ENCODE data around the gene KHK.
A peak's percentile ranks its signal among the peaks of the same experiment; 100 is the strongest.
"Not testable (repeated sequence)": the region's sequence is repeated elsewhere in the genome, so short reads cannot be mapped to it uniquely, and the experiment has no call there.

The KHK gene

GRCh38 chr2:27060323-27060722 lies 26.2 kb upstream of the KHK start:
- no peak for DNase-seq

DNA sequence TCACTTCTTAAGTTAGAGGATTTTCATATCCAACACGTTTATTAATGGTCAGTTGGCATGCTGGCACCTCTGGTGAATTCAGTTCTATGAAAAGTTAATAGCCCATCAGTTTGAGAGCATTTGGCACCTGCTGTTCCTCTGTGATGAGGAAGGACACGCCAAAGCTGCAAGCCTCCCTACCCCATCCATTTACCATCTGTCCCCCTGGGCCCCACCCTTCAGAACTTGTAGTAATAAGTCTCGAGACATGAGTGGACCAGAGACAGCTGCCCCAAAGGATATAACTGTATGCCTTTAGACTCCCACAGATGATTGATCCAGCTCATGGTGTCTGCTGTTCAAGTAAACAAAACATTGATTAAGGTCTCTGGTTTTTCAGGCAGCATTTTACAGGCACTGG lies 21.4 kb upstream of the KHK start:
- no peak for DNase-seq

DNA sequence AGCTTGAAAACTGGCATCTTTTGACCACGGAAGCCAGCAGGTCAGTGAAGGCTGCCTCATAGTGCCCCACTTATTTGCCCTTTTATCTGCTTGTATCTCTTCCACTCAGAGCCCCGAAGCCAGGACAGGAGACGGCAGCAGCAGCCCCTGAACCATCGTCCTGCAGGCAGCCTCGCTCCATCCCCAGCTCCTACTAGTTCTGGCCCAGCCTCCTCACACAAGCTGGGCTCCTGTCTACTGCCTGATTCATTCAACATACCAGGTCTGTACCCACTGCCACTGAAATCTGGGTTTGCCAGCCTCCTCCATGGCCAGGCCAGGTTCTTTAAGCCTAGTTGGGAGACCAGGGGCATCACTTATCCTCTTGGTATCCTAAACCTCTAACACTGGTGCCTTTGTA lies 19.2 kb upstream of the KHK start:
- no peak for DNase-seq

GRCh38 chr2:27069436-27069835 lies 17.1 kb upstream of the KHK start:
- no peak for DNase-seq

DNA sequence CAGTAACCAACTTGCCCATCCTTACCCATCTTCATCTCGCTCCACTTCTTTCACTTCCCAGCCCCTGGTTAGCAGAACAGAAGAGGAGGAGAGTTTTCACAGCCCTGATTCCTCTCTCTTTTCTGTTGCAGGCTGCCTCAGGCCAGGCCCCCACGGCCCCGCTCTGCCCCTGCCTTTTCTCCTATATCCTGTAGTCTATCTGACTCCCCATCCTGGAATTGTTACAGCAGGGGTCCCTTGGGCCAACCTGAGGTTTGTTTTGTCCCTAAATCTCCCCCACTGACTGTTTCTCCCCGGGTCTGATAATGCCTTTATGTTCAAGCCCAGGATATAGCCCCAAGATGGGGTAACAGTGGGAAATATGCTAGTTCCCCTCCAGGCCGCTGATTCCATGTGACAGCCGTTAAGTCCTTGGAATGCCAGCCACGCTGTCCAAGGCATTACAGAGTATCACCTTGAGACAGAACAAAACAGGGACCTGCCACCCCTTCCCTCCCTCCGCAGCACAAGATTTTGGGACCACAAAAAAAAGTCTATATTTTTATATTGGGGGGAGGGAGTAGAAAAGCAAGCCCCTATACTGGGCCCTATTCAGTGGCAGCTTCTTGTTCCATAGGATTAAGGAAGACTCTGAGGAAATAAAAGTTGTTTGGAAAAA lies 16.5 kb upstream of the KHK start:
- DNase-seq, result no peak

DNA sequence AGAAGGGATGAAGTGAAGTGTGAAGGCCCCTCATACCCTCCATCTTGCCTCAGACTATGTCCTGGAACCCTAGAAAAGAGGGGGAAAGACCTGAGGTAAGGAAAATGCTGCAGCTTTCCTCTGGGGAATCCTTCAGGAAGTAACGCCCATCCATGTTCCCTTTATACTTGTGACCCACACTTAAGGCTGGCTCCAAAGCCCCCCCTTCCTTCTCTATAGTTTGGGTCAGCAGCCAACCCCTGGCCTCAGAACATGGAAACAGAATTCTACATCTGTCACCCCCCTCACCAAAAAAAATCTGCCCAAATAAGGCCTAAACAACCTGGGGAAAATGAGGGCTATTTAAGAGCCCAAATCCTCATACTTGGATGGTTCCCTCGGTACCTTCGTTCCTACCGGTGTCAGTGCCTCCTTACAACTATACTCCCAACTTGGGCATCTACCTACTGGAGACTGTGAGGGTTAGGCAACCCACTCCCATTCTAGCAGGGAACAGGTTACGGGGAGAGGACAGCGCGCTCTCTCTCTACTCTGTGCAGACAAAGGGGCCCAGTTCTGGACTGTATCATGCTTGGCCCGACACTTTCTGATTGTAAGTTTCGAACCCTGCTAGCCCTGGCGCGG lies 15.8 kb upstream of the KHK start:
- no peak for DNase-seq

GRCh38 chr2:27071277-27071989 lies 15.1 kb upstream of the KHK start, which contains the start of gene OST4:
Gene OST4 (minus strand): TSS chr2:27071654.
- DNase-seq, result peak; percentile 86 to 88

GRCh38 chr2:27071990-27072830 lies 14.4 kb upstream of the KHK start:
- peak in 1 of 2 donors; percentile 26 for DNase-seq

DNA sequence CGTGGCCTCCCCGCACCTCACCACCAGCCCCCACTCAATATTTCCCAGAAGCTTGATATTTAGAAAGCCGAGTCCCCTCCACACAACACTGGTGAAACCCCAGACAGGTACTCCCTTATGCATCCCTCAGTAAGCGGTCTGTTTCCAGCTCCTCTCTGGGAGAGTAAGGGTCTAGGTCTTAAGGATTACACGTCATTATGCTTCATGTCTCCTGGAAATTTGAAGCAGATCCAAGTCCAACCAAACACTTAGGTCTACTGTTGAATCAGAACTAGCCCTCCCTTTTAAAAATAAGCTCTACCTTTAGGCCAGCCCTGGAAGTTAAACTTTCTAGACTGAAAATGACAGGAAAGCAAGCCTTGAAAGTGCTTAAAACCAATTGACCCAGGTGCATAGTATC lies 13.7 kb upstream of the KHK start:
- DNase-seq, result no peak

DNA sequence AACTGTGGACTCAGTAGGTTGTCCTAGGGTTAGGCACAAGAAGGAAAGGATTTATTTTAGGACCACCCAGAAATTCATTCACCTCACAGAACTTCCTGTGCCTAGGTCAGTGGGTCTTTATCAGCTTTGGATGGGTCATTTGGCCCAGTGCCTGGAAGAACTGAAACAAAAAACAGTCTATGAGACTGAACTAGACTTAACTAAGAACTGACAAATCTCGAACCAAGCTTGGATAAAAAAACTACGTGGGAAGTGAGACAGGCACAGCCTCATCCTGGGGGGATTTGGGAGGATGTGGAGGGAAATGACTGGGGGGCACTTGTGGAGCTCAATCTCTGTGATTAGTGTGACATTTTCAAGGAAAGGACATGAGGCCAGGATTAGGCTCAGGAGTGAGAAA lies 12.8 kb upstream of the KHK start:
- no peak for DNase-seq

- DNase-seq, result peak in 1 of 2 donors; percentile 31
These were observed 11.6 kb upstream of the KHK start for GRCh38 chr2:27074738-27075565.

GRCh38 chr2:27075566-27075871 lies 11.1 kb upstream of the KHK start:
- not testable (repeated sequence) for DNase-seq

GRCh38 chr2:27076323-27076722 lies 10.2 kb upstream of the KHK start:
- DNase-seq, result no peak

DNA sequence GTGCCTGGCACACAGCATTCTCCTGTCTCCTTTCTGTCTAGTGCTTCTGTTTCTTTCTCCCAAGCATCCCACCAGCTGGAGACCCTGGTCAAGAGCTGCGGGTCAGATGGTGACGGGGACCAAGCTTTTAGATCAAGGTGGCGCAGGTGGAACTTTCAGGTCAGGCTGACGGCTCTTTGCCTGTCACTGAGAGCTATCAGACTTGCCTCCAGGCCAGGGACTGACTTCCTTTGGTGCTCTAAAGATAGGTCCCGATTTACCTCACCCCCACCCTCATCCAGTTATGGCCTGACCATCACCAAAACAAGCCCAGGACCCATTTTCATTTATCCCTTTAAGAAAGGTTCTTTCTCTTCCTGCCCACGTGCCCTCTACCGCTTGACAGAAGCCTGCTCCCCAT lies 9.3 kb upstream of the KHK start:
- DNase-seq, result no peak

- DNase-seq, result no peak
These were observed 8.0 kb upstream of the KHK start, which contains the start of gene EMILIN1 for GRCh38 chr2:27078267-27079194. Gene EMILIN1 (plus strand): TSS chr2:27078615. CDS start chr2:27079066, 451 bp downstream.

GRCh38 chr2:27079233-27080139 lies 7.1 kb upstream of the KHK start:
- DNase-seq, result no peak

GRCh38 chr2:27080140-27080469 lies 6.5 kb upstream of the KHK start:
- DNase-seq, result no peak

DNA sequence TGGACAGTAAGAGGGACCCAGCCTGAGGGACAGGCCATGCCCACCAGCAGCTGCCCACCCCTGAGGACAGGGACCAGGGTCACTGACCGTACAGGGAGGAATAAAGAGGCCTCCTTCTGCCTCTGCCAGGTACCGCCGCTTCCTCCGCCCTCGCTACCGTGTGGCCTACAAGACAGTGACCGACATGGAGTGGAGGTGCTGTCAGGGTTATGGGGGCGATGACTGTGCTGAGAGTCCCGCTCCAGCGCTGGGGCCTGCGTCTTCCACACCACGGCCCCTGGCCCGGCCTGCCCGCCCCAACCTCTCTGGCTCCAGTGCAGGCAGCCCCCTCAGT lies 6.0 kb upstream of the KHK start:
- DNase-seq, result no peak

DNA sequence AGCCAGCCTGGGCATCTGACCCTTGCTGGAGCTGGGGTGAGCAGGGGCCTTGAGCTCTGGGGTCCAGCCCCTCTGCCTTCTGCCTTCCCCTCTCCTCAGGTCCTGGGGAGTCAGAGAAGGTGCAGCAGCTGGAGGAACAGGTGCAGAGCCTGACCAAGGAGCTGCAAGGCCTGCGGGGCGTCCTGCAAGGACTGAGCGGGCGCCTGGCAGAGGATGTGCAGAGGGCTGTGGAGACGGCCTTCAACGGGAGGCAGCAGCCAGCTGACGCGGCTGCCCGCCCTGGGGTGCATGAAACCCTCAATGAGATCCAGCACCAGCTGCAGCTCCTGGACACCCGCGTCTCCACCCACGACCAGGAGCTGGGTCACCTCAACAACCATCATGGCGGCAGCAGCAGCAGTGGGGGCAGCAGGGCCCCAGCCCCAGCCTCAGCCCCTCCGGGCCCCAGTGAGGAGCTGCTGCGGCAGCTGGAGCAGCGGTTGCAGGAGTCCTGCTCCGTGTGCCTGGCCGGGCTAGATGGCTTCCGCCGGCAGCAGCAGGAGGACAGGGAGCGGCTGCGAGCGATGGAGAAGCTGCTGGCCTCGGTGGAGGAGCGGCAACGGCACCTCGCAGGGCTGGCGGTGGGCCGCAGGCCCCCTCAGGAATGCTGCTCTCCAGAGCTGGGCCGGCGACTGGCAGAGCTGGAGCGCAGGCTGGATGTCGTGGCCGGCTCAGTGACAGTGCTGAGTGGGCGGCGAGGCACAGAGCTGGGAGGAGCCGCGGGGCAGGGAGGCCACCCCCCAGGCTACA lies 4.4 kb upstream of the KHK start:
- no peak for DNase-seq
